GM12891 (cell line): Measurements from ENCODE around the gene PRAMEF8.
"Not testable (repeated sequence)": the region's sequence is repeated elsewhere in the genome, so short reads cannot be mapped to it uniquely, and the experiment has no call there.

Source experiments
- POLR2A ChIP-seq: IDR thresholded peaks from 2 replicates; pipeline ENCODE4 v1.6.1; 2011; ENCODE audit warnings: low read depth, low read length, control low read depth
- POLR2AphosphoS5 ChIP-seq: IDR thresholded peaks from 2 replicates; pipeline ENCODE4 v1.6.1; 2011; ENCODE audit warnings: low read depth, low read length, control low read depth

GRCh38 chr1:13289030-13289429, 4.1 kb upstream of the PRAMEF8 start:
- TF ChIP-seq POLR2AphosphoS5, POLR2A: not testable (repeated sequence)
